ENCODE data around the gene MYLK3.
"Not testable (repeated sequence)": the region's sequence is repeated elsewhere in the genome, so short reads cannot be mapped to it uniquely, and the experiment has no call there.

Gene MYLK3

DNA sequence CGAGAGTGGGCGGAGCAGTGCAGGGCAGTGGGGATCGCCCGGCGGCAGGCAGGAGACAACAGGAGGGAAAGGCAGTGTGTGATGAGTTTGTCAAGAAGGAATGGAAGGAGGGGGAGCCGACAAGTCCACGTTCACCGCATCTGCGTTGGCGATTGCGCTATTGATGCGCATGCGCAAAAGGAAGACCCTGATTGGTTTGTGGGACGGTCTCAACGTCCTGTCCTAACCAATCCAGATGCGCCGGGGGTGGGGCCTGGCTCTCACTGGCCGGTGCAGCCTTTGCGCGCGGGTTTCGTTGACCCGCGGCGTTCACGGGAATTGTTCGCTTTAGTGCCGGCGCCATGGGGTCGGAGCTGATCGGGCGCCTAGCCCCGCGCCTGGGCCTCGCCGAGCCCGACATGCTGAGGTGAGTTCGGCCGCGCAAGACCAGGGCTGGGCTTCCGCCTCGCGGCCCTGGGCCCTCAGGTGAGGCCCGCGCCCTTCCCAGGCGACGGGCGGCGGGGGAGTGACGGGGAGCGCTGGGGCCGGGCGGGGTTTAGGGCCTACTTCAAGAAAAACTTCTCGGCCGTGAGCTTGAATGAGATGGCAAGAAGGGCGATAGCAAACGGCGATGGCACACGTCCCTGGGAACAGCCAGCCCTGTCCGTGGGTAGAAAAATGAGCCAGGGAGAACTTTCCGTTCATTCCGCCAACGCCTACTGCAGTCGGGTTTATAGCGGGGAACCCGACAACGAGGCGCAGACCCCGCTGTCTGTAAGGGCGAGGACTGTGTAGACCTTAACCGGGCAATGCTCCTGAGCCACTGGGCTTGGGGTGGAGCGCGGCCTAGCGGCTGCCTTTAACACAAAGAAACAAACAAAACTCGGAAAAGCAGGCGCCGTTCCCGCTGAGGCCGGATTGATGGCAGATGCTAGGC lies 58.5 kb downstream of the MYLK3 start, which contains the start of gene ORC6:
Gene ORC6, plus strand, starts transcription at position 295 of the 916 bp plus-strand sequence. Its CDS starts 47 bp downstream, at position 342.
- peak; percentile 83 for DNase-seq (ENCODE audit: low spot score)

DNA sequence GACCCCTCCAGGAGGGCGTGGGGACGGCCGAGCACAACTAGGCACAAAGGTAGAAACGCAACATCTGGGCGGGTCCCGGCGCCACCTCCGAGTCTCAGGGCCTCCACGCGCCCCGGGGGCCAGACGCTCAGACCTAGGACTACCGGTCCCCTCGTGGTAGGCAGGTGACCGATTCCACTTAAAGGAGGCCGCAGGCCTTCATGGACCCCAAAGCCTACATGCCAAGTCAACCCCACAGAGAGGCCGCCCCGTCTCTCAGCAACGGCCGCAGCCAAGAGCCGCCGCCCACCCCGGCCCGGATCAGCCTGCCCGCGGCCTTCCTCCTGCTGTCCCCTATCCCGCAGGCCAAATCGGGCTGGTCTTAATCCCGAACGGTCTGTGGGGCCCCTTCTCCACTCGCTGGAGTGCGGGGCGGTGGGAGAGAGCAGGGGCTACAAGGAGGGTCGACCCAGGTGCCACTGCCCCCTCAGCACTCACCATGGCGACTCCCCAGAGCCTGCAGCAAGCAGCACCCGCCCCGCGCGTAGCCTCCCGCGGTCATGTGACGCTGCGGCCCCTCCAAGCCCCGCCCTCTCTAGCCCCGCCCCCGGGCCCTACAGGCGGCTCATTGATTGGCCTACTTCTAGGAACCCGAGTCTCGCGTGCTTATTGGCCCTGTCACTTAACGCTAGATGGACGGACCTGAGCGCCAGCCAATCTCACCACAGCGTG lies 59.3 kb downstream of the MYLK3 start, which contains the start of gene VPS35:
Gene VPS35, minus strand, starts transcription at position 525 of the 711 bp plus-strand sequence. Its CDS starts 45 bp downstream, at position 480.
- DNase-seq (ENCODE audit: low spot score): peak; percentile 90

DNA sequence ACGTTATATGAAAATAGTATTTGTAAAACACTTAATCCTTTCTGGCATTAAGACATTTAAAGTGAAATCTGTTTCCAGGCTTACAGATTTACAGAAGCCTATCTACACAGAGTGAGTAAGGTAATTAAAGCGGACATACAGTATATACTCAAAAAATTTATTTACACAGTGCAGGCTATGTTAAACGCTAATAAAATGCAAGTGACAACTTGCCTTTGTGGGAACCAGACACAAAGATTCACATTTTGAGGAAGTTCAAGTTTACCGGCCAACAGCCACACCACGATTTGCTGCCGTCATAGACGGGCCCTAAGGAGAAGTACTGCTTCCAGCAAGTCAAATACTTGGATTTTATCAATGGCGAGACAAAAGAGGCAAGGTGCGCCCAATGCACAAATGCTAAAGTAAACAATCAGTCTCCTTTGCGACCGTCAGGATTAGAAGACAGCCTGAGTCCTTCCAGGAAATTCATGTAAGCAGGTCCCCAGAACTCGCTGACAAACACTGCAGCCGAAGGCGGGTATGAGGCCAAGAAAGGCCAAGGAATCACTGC lies 60.0 kb downstream of the MYLK3 start:
- DNase-seq (ENCODE audit: low spot score): no peak

DNA sequence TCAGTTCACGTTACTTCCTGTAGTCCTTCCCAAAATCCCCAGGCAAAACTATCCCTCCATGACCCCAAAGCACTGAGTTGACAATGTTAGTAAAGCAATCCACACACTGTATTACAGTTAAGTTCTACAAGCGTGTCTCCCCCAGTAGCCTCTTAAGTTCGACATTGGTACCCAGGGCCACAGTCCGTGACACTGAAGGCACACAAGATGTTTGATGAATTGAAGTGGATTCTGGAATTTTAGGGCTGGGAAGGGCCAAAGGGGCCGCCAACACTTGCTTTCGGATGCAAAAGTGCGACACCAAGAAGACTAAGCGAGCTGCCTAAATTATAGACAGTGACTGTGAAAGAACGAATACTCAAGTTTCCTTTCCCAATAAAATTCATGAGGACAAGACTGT lies 60.7 kb downstream of the MYLK3 start:
- DNase-seq (ENCODE audit: low spot score): no peak

DNA sequence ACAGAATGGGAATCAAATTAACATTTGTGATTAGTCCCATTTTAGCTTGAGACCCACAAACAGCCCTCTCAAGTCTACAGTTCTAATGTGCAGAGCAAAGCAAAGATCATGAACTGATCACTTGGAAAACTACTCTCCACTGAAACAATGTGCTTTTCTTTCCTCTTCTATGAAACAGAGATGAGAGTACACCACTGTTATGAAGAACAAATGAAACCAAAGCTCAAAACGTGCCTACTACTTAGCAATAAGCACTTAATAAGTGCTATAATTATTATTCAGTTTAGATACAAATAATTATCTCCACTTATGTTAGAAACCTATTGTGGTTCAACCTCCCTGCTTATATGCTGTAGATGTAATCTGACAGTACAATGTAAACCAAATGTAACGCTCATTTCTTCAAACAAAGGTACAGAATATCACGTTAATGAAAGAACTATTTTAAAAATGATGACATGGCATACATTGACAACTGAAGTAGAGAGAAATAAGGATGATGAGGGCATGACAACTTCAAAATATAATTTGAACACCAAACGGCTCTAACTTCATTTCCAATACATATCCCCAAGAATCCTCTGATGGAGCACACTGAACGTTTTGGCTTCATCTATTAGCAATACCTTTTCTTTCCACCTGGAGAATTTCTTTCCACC lies 61.2 kb downstream of the MYLK3 start:
- no peak for DNase-seq (ENCODE audit: low spot score)

DNA sequence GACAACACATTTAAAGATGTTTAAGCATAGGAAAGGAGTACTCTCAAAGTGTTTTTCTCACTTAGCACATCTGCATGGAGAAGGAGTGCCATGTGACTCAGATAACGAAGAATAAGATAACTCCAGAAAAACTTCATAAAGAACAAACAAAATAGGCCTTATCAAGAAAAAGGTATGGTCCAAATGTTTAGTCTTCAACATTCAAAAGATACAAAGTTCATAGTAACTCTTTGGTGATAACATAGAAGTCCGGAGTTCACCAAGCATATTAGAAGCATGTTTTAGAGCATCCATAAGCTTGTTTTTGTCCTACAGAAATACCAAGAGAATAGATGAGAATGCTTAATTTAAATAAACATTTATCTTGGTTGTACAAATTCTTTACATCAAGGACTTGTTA lies 66.3 kb downstream of the MYLK3 start:
- DNase-seq (ENCODE audit: low spot score): not testable (repeated sequence)

DNA sequence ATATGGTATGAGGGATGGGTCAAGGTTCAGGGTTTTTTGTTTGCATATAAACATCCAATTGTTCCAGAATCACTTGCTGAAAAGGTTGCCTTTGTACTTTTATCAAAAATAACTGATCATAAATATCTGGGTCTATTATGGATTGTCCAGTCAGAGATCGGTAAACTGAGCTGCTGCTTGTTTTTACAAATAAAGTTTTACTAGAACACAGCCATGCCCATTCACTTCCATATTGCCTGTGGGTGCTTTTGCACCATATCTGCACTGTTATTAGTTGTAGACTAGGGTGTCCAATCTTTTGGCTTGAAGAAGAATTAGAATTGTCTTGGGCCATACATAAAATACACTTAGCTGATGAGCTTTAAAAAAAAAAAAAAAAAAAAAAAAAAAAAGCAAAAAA lies 70.2 kb downstream of the MYLK3 start:
- DNase-seq (ENCODE audit: low spot score): not testable (repeated sequence)

DNA sequence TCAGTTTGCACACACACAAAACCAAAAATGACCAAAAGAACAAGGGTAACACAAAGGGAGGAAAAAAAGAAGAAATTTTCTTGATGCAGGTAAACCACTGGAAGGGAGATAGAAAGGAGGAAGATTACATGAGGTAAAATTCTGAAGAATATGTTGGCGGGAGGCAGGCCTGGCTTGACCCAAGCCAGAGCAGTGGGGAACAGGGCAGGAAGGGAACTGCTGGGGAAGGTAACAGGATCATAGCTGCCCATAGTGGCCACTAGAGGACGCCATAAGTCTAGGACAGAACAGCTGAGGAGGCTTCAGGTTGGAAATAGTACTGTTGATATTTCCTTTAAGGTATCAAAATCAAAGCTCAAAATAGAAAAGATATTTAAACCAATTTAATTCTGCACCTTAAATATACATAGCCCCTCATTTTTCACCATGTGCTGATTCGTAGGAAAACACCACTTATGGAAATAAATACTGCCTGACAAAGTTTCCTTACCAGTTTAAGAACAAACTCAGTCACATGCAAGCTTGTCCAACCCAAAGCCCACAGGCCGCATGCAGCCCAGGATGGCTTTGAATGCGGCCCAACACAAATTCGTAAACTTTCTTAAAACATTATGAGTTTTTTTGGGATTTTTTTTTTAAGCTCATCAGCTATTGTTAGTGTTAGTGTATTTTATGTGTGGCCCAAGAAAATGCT lies 74.7 kb downstream of the MYLK3 start:
- peak; percentile 64 for DNase-seq (ENCODE audit: low spot score)

DNA sequence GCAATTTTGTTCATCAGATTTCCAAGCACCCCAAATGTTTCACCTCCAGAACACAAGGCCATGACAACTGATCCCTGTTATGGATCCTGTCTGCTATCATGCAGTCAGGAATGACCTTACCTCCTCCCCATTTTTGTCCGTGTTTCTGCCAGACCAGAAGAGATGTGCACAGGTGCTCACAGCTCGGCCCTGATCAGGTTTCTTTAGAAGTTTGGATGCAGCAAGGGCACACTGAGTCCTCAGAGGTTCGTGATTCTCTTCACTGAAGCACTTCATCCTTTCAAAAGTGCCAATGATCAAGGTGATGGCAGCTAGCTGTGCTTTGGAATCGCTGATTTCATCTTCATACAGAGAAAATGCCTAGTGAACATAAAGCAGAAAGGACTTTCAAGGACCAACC lies 86.0 kb downstream of the MYLK3 start:
- DNase-seq (ENCODE audit: low spot score): no peak

DNA sequence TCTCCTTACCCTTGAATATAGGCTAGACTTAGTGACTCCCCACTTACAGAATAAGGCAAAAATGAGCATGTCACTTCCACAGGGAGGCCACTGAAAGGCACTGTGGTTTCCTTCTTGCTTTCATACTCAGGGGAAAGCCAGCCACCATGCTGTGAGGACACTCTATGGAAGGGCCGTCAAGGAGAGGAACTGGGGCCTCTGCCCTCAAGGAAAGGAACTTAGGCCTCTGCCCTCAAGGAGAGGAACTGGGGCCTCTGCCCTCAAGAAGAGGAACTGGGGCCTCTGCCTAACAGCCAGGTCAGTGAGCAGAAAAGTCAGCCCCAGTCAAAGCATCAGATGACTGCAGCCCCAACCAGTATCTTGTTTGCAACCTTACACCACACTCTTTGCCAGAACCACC lies 89.2 kb downstream of the MYLK3 start:
- no peak for DNase-seq (ENCODE audit: low spot score)

Measured in COLO829 (cell line).